ENCODE results near the gene FARS2.

Gene FARS2

DNA sequence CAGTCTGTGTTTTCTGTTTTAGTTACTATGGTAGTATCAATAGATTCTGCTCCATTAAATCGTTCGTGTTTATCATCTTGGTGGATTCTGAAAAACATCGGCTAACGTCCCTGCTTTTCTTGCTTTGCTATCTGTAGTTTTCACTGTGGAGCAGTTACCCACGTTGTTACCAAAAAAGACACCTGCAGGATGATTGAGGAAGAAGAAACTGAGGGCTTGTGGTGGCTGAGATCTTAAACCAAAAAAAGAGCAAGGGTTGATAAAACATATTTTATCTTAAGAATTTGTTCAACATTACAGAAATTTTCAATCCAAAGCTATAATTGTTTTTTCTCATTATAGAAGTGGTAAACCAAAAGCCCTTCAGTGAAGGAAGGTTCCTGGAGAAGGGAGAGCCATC is 166.3 kb downstream of the FARS2 start:
- DNase-seq (ENCODE audit: low spot score), result no peak

DNA sequence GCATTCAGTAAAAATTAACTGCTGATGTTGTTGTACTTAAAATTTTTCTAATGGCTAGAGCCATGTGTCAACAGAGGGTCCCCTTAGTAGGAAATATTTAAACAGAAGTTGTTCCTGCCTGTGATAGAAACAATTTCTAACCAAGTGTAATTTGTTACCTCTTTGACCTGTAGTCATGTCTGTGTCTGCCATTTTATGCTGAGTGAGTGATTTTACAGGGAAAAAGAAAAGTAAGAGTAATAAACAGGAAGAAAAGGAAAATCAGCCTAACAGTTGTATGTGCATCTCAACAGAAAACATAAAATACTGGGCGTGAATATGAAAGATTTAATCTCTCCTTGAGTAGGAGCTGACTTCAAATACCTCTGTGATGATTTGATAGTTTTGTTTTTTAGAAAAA is 172.0 kb downstream of the FARS2 start:
- DNase-seq (ENCODE audit: low spot score), result no peak

DNA sequence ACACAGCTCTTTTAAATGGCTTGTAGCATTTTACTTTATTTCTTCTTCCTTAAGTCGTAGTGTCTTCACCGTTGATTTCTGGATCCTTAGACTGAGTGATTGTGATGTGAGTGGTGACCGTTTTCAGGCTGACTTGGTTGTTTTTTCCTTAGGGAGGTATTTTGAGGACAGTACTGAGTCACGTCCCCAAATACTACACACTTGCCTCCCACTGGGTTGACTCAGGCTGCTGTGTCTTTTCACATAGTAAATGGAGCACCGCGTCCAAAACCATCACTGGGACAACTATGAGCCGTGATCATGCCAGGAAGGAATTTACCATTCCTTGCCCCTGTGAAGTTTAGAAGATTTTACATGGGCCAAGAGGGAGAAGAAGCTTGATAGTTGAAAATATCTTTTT is 174.1 kb downstream of the FARS2 start:
- no peak for DNase-seq (ENCODE audit: low spot score)

DNA sequence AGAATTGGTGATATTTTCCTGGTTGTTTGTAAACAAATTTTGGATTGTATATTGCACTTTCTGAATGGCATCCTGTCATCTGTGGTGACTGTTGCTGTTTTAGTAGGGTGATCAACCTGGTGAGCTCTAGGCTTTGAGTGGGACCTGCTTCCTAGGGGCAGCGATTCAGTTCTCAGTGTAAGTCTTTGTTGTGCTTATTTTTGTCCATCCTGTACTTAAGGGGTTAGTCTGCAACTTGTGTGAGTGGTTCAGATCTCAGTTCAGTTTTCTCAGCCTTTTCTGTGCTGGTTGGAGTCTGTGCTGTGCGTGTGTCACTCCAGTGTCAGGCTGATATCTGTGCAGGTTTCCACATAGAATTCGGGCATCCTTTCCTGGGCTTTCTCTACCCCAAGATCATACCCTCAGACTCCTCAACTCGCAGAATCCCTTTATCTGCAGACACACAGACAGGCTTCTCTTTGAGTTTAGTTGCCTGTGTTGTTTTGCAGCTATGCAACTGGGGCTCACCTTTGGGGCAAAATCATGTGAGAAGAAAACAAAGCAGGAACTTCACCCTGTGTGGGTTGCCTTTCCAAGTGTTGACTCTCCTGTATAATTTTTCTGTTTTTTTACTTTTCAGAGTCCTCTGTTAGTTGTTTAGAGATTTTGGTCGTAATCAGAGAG is 177.7 kb downstream of the FARS2 start:
- no peak for DNase-seq (ENCODE audit: low spot score)

DNA sequence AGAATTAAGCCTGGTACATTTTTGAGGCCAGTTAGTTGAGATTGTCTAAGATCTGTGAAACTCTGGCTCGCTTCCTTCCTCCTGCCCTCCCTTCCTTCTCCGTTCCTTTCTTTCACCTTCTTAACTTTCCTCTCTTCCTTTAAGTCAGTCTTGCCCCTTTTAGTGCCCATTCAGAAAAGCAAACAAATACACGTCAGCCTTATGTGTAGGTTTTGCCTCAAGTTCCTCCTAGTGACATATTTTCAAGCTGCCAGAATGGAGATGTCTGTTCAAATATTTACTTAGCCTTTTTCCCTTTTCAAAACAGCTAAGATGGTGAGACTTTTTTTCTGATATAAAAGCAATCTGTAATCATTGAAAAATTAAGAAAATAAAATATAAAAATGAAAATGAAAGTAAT is 178.4 kb downstream of the FARS2 start:
- DNase-seq (ENCODE audit: low spot score), result no peak

DNA sequence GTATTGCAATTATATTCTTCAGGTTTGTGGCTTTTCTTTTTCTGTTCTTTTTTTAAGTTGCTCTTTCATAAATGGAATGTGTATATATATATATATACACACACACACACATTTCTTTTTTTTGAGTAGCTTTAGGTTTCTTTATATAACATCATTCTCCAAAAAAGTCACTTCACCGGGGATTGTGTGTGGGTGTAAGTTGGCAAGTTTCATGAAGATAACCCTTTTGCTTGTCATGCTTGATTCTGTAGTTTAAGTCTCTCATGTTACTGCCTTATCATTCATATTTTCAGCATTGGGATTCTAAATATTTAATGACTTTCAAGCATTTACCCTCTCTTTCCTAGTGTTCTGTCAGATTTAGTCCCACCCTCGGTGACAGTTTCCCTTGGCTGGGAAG is 181.0 kb downstream of the FARS2 start:
- no peak for DNase-seq (ENCODE audit: low spot score)

DNA sequence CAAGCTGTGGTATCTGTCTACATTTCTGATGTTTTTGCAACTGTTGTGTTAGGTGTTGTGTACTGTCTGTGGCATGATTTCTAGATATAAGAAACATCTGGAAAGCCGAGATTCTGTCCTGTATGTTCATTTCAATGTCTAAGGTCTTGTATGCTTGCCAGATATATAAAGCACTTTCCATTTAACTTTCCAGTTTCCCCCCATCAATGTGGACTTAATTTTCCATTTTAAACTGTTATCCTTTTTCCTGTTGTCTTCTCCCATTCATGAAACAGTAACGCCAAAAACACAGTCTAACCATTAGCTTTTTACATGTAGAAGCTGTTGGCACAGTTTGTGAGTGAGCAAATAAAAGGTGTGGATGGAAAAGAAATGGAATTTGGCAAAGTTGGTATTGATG is 181.6 kb downstream of the FARS2 start:
- DNase-seq (ENCODE audit: low spot score), result no peak

DNA sequence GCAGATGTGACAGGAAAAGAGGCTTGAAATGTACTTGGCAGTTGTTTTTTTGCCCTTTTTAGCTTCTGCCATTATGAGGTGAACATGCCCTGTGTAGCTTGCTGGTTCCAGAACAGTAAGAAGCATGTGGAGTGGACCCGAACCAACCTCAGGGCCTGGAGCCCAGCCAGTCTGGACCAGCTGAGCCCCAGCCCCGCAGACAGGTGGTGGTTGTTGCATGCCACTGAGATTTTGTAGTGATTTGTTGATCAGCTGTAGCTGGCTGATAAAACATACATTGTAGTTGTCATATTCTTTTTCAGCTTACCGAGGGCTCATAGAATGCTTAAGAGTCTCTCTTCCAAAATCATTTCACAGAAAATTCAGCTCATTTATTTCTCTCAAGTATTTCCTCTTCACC is 182.2 kb downstream of the FARS2 start:
- no peak for DNase-seq (ENCODE audit: low spot score)

DNA sequence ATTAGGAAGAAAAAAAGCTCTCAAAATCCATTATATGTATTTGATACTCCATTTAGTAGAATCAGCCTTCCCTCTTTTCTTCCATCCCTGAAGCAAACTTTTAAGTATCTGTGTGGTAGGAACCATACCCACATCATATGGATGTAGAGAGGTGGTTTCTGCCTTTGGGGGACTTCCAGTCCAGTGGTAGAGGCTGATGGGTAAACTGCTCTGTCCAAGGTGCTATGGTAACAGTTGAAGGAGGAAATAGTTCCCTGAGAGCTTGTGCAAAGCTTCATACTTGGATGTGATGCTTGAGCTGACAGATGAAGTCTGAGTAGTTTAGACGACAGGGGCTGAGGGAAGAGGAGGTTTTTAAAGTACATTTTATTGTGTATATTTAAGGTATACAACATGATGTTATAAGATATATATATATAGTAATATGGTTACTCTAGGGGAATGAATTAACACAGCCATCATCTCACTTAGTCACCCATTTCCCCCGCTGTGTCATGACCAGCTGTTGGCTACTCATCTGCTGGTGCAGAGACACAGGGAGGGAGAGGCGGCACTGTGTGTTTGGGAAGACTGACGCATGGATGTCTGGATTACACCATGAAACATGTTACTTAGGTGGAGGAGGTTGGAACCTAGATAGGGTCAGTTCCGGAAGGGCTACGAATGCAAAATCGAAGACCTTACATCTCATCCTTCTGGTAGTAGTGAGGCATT is 185.2 kb downstream of the FARS2 start:
- no peak for DNase-seq (ENCODE audit: low spot score)

DNA sequence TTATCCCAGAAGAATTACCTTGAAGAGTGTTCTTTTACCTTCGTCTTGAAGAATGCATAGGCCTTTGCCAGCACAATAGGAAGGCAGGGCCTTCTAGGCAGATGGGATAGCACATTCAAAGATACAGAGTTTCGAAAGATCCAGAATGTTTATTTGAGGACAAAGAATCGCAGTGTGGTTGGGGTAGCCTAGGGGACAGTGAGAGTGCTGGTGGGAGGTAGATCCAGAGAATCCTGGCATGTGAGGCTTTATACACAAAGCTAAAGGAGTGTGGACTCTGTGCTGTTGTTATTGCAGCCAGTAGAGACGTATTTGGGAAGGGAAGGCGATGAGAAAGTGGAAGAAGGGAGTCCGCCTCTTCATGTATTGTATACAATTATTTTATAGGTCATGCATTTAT is 186.6 kb downstream of the FARS2 start:
- DNase-seq (ENCODE audit: low spot score), result no peak

DNA sequence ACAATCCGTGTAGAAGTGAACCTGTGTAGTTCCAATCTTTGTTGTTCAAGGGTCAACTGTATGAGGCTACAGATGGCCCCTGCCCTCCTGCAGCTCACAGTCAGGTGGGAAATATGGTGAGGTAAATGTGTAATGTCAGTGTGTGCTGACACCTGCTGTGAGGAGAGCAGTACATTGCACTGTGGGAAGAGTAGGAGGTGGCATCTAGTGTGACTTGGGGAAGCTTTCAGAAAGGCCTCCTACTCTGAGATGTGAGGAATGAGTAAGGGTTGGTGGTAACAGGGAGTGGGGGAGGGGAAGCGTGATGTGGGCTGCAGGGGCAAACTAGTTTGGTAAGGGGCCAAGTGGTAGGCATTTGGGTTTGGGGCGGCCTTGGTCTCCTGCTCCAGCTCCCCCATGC is 188.8 kb downstream of the FARS2 start:
- DNase-seq (ENCODE audit: low spot score), result no peak

DNA sequence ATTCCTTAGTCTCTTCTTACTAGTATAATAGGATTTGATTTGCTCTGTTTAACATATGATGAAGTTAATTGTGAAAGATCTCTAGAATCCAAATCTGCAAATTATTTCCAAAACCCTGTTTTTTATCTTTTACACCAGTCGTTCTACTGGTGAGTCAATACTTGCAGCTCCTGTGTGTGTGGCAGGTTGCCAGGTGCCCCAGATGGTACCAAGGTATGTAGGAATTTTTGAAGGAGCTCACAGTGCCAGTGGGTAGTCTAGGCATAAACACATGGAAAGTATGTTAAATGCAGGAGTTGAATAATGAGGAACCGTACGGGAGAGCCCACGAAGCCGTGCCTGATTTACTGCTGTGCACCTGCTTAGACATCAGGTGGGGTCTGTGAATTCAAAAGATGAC is 192.2 kb downstream of the FARS2 start:
- no peak for DNase-seq (ENCODE audit: low spot score)

DNA sequence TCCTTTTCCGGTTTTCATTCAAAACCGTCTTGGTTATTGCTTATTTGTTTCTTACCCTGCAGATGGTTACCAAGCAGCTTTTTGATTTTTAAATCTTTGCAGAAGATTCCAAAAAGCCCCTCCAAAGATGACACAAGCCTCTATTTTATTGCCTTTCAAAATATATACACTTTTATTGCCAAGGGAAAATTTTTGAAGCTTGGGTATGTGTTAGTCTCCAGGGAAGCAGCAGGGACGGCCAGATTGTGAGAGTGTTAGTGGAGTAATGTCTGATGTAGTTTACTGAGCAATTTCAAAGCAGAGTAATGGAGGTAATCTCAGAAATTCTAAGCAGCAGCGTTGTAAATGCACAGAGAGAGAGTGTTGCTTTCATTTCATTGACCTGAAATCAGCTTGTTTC is 193.8 kb downstream of the FARS2 start:
- DNase-seq (ENCODE audit: low spot score), result no peak

DNA sequence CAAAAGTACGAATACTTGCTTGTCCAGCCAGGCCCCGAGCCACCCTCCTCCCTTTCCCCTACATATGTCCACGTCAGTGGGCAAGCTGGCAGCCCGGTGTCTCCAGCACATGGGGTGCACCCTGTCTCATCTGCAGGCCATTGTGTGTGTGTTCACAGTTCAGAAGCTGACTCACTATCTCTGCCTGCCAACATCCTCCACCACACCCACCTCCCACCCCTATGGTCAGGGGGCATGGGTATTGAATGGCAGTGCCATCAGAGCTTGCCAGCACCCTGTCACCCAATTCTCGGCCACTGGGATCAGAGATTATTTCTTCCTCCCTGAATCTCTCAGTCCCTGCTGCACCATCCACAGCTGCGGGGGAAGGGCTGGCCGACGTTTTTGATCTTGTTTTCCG is 195.7 kb downstream of the FARS2 start:
- no peak for DNase-seq (ENCODE audit: low spot score)

DNA sequence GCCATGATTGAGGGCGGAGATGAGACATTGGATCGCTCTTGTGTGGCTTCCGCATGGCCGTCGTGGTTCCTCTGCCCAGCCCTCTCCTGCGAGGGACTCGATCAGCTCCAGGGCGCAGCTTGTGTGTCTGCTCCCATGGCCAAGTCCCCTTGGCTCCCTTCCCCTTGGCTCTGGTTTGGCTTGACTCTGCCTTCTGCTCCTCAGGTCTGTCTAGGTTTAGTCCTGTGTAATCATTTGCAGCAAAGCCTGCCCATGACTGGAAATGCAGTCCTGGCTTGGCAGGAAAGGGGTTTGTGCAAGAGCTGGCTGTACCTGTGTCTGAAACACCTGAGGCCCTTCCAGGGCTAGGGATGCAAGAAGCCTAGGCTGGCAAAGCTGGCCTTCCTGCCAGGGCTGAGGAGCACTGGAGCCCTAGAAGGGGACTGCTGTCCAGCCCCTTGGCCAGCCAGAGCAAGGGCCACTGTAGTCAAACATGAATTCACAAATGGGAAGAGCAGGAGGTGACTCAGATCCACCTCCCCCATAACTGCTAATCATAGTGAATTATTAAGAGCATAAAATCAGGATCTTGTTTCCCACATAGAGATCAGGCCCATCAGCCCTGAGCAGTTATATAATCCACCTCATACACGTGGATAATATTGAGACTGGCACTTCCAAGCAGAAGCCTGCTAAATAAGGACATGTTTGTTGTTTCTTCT is 196.8 kb downstream of the FARS2 start:
- DNase-seq (ENCODE audit: low spot score), result no peak

DNA sequence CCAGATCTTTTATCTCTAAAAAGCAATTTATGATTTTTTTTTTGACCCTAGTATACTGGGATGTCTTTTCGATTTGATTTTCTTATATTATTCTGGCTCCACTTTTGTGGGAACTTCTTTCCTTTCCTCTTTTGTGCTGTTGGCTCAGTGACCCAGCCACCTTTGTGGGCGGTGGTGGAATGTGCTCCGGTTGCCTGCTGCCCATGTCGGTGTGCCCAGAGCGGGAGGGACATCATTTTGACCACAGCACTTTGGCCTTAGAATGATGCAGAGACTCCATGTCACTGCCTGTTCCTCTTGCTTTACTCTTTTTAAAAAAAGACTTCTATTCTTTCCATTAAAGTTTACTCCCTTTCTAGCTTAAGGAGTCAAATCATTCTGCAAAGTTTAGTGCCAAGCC is 198.0 kb downstream of the FARS2 start:
- DNase-seq (ENCODE audit: low spot score), result no peak

DNA sequence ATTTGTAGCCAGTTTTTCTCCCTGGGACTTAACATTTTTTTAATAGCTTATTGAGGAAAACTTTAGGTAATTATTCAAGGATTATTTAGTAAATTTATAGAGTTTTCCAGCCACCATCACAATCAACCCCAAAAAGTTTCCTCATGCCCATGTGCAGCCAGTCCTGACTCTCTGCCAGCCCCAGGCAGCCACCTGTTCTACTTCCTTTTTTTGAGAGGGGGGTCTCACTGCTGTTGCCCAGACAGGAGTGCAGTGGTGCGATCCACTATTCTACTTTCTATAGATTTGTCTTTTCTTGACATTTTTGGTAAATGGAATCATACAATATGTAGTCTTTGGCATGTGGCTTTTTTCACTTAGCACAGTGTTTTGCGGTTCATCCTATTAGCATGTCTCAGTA is 200.1 kb downstream of the FARS2 start:
- DNase-seq (ENCODE audit: low spot score), result no peak

DNA sequence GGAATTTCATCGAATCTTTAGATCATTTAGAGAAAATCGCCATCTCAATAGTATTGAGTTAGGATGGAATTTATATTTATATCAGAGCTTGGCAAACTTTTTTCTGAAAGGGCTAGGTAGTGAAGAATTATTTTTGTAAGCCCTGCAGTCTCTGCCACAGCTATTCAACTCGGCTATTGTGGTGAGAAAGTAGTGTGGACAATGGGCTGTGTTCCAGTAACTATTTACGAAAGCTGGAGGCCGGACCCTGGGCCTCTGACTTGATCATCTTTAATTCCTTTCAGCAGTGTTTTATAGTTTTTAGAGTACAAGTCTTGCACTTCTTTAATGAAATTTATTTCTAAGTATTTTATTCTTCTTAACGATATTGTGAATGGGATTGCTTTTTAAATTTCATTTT is 201.5 kb downstream of the FARS2 start:
- no peak for DNase-seq (ENCODE audit: low spot score)

DNA sequence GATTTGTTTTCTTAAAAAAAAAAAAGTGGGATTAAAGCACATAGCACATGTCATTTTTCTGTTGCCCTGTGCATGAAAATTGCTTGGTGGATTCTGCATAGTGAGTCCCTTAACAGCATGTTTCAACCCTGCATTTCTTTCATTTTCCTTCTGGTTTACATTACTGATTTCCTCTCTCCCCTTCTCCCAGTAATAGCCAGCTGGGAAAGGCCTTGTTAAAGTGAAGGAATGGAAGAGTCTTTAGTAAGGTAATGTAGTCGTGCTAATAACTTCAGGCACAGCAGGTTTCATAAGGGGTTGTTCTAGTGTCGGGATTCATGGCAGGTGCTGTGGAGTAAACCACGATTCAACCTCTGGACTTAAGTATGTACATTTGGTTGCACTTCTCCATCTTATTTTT is 202.4 kb downstream of the FARS2 start:
- DNase-seq (ENCODE audit: low spot score), result no peak

DNA sequence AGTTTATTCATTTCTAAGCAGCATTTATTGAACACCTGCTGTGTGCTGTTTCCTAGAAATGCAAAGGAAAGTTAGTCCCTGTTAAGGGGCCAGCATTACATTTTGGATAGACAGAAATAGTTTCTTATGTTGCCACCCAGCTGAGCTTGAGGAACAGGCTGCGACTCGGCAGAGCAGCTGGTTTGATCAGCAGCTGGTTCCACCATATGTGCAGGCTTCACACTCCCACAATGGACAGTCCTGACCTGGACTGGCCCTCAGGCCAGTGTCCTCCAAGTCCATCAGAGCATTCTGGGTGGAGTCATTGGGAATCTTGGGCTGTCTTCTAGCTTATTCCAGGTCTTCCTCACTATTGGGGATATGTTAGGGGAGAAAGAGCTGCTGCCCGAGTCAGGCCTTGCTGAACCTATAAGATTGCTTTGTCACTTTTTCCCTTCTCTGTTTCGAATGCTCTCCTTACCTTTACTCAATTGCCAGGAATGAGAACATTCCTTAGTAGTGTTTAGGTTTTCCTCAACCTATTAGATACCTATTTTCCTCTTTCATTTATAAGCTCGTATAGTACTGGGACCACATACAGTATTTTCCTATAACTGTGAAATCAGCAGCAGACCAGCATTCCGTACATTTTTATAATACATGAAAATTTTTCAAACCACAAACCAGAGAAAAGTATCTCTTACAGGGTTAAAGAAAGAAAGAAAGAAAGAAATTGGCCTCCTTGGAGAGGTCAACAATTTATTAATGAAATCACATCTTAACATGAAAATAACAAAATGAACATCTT is 203.0 kb downstream of the FARS2 start:
- no peak for DNase-seq (ENCODE audit: low spot score)

DNA sequence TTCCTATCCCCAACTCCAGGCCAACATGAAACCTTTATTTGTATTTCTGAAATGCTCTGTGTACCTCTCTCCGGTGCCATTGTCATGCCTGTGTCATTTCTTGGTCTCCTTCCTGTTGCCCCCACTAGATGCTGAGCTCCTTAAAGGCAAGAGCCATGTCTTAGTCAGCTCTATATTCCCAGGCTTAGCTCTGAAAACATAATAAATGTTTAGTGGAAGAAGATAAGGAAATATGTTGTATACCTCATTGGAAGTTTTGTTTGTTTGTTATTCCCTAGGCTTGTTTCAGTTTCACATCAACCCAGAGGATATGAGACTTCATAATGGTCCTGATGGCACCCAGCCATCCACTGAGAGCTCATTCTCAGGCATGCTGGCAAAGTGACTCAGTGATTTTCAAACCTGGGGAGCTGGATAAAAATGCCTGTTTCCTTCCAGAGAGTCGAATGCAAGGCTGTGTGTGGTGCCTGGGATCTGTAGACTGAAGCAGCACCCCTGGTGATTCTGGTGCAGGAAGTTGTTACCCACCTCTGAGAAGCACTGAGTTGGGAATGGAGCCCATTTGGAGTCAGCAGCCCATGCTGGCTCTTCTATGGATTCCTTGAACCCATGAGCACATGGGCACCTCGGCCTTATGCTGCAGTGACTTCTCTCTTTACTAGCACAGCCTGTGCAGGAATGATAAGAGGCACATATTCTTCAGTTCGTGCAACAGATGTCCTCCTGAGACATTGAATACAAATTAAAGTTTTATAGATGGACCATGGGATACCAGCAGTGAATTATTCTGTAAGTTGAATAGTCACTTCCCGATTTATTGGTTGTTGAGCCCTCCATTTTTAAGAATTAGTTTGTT is 205.2 kb downstream of the FARS2 start:
- DNase-seq (ENCODE audit: low spot score), result peak; percentile 83

DNA sequence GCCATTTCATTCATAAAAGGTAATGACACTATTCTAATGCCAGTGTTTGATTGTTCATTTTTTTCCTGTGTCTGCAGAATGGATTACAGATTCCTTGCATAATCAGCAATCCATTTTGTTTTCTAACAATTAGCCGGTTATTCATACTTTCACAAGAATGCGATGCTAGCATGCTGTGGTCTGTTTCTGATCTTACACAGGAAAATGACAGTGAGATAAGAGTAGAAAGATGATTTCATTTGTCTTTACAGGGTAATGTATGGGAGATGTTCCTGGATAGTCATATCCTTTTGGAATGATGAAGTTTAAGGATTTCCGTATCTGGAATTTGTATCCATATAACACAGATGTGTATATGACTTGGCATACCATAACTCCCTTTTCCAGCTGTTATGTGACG is 207.3 kb downstream of the FARS2 start:
- DNase-seq (ENCODE audit: low spot score), result no peak
